Measurements from ENCODE around the gene VILL. TPM values are rescaled to one million over a fixed set of nuclear protein-coding genes. Genes with fewer than 3 reads are reported as not detected.

VILL gene
- polyA plus RNA-seq, 1 donor from 2014 or later, result not detected

DNA sequence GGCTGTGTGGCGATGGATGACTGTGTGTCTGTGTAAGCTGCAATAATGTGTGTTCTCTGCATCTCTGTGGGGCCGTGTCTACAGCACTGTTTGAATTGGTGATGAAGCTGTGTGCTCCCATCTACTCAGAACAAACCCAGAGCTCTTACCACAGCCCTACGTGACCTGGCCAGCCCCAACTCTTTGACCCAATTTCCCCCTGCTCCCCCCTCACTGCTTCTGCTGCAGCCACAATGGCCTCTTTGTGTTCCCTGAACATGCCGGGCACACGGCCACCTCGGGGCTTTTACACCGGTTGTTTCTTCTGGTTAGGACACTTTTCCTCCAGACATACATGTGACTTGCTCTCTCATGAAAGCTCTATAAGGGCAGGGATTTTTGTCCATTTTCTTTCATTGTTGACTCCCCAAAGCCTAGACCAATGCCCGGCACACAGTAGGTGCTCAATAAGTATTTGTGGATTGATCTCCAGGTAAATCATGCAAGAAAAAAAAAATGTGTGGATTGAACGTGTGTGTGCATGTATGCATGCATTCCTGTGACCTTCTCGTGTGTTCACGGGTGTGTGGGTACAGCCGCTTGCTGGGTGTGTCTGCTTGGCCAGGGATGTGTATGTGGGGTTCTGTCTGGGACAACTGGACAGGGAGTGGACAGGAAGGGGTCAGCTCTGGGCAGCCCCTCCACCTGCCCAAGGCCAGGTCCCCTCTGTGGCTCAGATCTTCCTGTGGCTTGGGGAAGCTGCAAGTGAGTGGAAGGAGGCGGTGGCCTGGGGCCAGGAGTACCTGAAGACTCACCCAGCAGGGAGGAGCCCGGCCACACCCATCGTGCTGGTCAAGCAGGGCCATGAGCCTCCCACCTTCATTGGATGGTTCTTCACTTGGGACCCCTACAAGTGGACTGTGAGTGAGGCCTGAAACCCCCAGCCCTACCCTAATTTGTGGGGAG lies 14.8 kb downstream of the VILL start:
- Histone ChIP-seq H3K4me3 (ENCODE audit: low read length) (no peak overlapping the region), H3K36me3 (ENCODE audit: insufficient read depth, low read length) (no peaks in the 10 kb centered on the region), H3K79me2 (replicated peaks; ENCODE audit: insufficient read depth, low read length) (no peaks in the 10 kb centered on the region), H3K9ac (ENCODE audit: low read length) (no peak overlapping the region), H3K27ac (ENCODE audit: low read length) (no peak overlapping the region), H2AFZ (ENCODE audit: low read depth, low read length) (no peak overlapping the region), H3K9me3 (ENCODE audit: low read length) (no peaks in the 10 kb centered on the region), H3K9me2 (ENCODE audit: insufficient read depth, low read length) (no peaks in the 10 kb centered on the region), H4K20me1 (ENCODE audit: insufficient read depth) (no peaks in the 10 kb centered on the region), H3K27me3 (ENCODE audit: insufficient read depth, low read depth, low read length) (no peaks in the 10 kb centered on the region), H3K4me2 (ENCODE audit: low read length) (no peak overlapping the region), H3F3A (ENCODE audit: insufficient read depth, low read length, poor library complexity, severe bottlenecking) (no peaks in the 10 kb centered on the region)
- no peak for TF ChIP-seq CTCF (IDR thresholded peaks at IDR 0.05; ENCODE audit: poor library complexity, severe bottlenecking)
- TF ChIP-seq REST (IDR thresholded peaks at IDR 0.05; ENCODE audit: borderline replicate concordance), result no peak
- no peak for TF ChIP-seq EP300 (conservative IDR thresholded peaks at IDR 0.05; ENCODE audit: poor library complexity, severe bottlenecking)
- TF ChIP-seq SMC3 (conservative IDR thresholded peaks at IDR 0.05; ENCODE audit: poor library complexity), result no peak

DNA sequence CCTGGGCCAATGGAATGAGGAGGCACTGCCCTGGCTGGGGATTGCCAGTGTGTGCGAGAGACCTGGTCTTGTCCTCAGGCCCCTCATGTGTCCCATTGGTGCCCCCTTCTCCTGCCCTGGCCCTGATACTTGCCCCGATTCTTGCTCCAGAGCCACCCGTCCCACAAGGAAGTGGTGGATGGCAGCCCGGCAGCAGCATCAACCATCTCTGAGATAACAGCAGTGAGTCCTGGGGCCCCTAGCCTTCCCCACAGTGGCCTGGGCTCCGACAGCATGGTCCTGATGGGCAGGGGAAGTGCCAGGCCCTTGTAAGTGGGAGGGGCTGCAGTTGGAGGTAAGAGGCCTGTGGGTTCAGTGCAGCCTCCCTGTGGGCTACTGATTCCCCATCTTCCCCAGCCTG lies 15.4 kb downstream of the VILL start:
- Histone ChIP-seq H3K27me3 (ENCODE audit: insufficient read depth, low read depth, low read length) (no peaks in the 10 kb centered on the region), H2AFZ (ENCODE audit: low read depth, low read length) (no peak overlapping the region), H3K27ac (ENCODE audit: low read length) (no peak overlapping the region), H3K79me2 (replicated peaks; ENCODE audit: insufficient read depth, low read length) (no peaks in the 10 kb centered on the region), H3K9me3 (ENCODE audit: low read length) (no peaks in the 10 kb centered on the region), H4K20me1 (ENCODE audit: insufficient read depth) (no peaks in the 10 kb centered on the region), H3K9ac (ENCODE audit: low read length) (no peak overlapping the region), H3K4me3 (ENCODE audit: low read length) (no peak overlapping the region), H3K9me2 (ENCODE audit: insufficient read depth, low read length) (no peaks in the 10 kb centered on the region), H3K4me2 (ENCODE audit: low read length) (no peak overlapping the region), H3F3A (ENCODE audit: insufficient read depth, low read length, poor library complexity, severe bottlenecking) (no peaks in the 10 kb centered on the region), H3K36me3 (ENCODE audit: insufficient read depth, low read length) (no peaks in the 10 kb centered on the region)
- TF ChIP-seq RAD21 (conservative IDR thresholded peaks at IDR 0.05), result no peak
- TF ChIP-seq CTCF (IDR thresholded peaks at IDR 0.05; ENCODE audit: poor library complexity, severe bottlenecking), result no peak
- no peak for TF ChIP-seq SMC3 (conservative IDR thresholded peaks at IDR 0.05; ENCODE audit: poor library complexity)
- no peak for TF ChIP-seq MXI1 (conservative IDR thresholded peaks at IDR 0.05; ENCODE audit: poor library complexity, severe bottlenecking)
- TF ChIP-seq EP300 (conservative IDR thresholded peaks at IDR 0.05; ENCODE audit: poor library complexity, severe bottlenecking), result no peak
- TF ChIP-seq REST (IDR thresholded peaks at IDR 0.05; ENCODE audit: borderline replicate concordance), result no peak
- TF ChIP-seq EZH2 (IDR thresholded peaks at IDR 0.05; ENCODE audit: borderline replicate concordance, insufficient read depth, low read length, poor library complexity, severe bottlenecking), result no peak
- no peak for TF ChIP-seq POLR2AphosphoS5 (IDR thresholded peaks at IDR 0.05)
- TF ChIP-seq TAF1 (IDR thresholded peaks at IDR 0.05; ENCODE audit: low read depth), result no peak
